Fibroblast of lung (primary cell): Measurements from ENCODE around the gene MYH15. TPM values are rescaled to one million over a fixed set of nuclear protein-coding genes. Genes with fewer than 3 reads are reported as not detected.

Experiments used
- DNase-seq, 2 donors: peaks; one replicate each; pipeline versions ENCODE4 v3.0.0 to v3.0.0-alpha.2; 2010; ENCODE audit warnings: low read depth in 2 of 2
- H2AFZ ChIP-seq: 2 replicates; pipeline ENCODE4 v1.5.1; 2012; ENCODE audit warnings: low read length, control low read depth, inconsistent platforms
- H3K27ac ChIP-seq: 2 replicates; pipeline ENCODE4 v1.5.1; 2011; ENCODE audit warnings: low read length, control low read depth; ENCODE audit not compliant: insufficient read depth
- H3K27me3 ChIP-seq: 2 replicates; pipeline ENCODE4 v1.5.1; 2011; ENCODE audit warnings: mild to moderate bottlenecking, low read length; ENCODE audit not compliant: control insufficient read depth, insufficient read depth
- H3K36me3 ChIP-seq: 2 replicates; pipeline ENCODE4 v1.5.1; 2011; ENCODE audit warnings: low read length; ENCODE audit not compliant: control insufficient read depth, insufficient read depth
- H3K4me1 ChIP-seq: 2 replicates; pipeline ENCODE4 v1.5.1; 2011; ENCODE audit warnings: low read length; ENCODE audit not compliant: control insufficient read depth, insufficient read depth; ENCODE audit errors: extremely low read depth
- H3K4me2 ChIP-seq: 2 replicates; pipeline ENCODE4 v1.5.1; 2011; ENCODE audit warnings: low read length, control low read depth; ENCODE audit not compliant: insufficient read depth; ENCODE audit errors: extremely low read depth
- H3K4me3 ChIP-seq, 4 experiments: fragments of 200-600 bp in 1 of 4; sonication (generic) in 1 of 4; replicated peaks in 1 of 4; 2 replicates each; pipeline ENCODE4 v1.5.1; 2011 to 2016; ENCODE audit warnings: low read length in 4 of 4, low read depth in 3 of 4, mild to moderate bottlenecking in 3 of 4, control low read depth in 2 of 4, inconsistent platforms in 1 of 4, mixed read lengths in 1 of 4; ENCODE audit not compliant: insufficient read depth in 1 of 4; ENCODE audit errors: control extremely low read depth in 1 of 4
- H3K79me2 ChIP-seq: 2 replicates; pipeline ENCODE4 v1.5.1; 2012; ENCODE audit warnings: mild to moderate bottlenecking, low read length, inconsistent platforms; ENCODE audit not compliant: control insufficient read depth, insufficient read depth
- H3K9ac ChIP-seq: 2 replicates; pipeline ENCODE4 v1.5.1; 2011; ENCODE audit warnings: mild to moderate bottlenecking, low read length, control low read depth; ENCODE audit not compliant: insufficient read depth
- H3K9me3 ChIP-seq: 2 replicates; pipeline ENCODE4 v1.5.1; 2012; ENCODE audit warnings: low read depth, low read length; ENCODE audit not compliant: control insufficient read depth, insufficient read depth
- H4K20me1 ChIP-seq: 2 replicates; pipeline ENCODE4 v1.5.1; 2011; ENCODE audit warnings: low read length; ENCODE audit not compliant: control insufficient read depth, insufficient read depth; ENCODE audit errors: extremely low read depth
- EZH2 ChIP-seq: IDR thresholded peaks from 2 replicates; pipeline ENCODE4 v1.5.1; 2012; ENCODE audit warnings: low read length, control low read depth, mild to moderate bottlenecking; ENCODE audit errors: missing control alignments
- polyA plus RNA-seq, 2 donors: library from polyadenylated mRNA; depleted of rRNA in 1 of 2; stranded (reverse) in 1 of 2; unstranded in 1 of 2; fragments of >200 nt; gene quantifications; 2 replicates each; pipeline ENCODE4 v1.2.1, GENCODE V29; 2011 to 2012; ENCODE audit warnings: missing spikeins in 1 of 2
- total RNA-seq: library from RNA; depleted of rRNA; stranded (reverse); fragments of >200 nt; gene quantifications from 2 replicates; pipeline ENCODE4 v1.2.1, GENCODE V29; 2014
- TF ChIP-seq, protein P1 (sequence below), 2 donors: IDR thresholded peaks in 1 of 2; conservative IDR thresholded peaks in 1 of 2; 1 replicate in 1 of 2; 2 replicates in 1 of 2; pipeline ENCODE4 v1.5.1; 2011 to 2012; ENCODE audit warnings: low read length in 2 of 2, control low read depth in 1 of 2, inconsistent platforms in 1 of 2, low read depth in 1 of 2, mild to moderate bottlenecking in 1 of 2

The MYH15 gene
- total and polyA plus RNA-seq, 2 donors (not counting 1 experiment from before 2014, with no cell fraction given), result 0.05 to 0.17 TPM

DNA sequence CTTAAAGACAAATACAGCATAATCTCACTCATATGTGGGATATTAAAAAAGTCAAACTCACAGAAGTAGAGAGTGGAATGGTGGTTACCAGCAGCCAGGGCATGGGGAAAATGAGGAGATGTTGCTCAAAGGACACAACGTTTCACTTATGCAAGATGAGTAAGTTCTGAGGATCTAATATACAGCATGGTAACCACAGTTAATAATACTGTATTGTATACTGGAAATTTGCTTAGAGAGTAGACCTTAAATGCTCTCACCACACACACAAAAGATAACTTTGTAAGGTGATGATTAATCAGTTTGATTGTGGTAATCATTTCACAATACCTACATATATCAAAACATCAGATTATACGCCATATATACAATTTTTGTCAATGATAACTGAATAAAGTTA is 60.0 kb downstream of the MYH15 start:
- Histone ChIP-seq H3K4me2 (no peak overlapping the region), H3K27me3 (no peaks in the 10 kb centered on the region), H3K79me2 (no peaks in the 10 kb centered on the region), H3K4me3 (no peak overlapping the region), H3K9ac (no peak overlapping the region), H3K9me3 (no peaks in the 10 kb centered on the region), H4K20me1 (no peaks in the 10 kb centered on the region), H3K27ac (no peak overlapping the region), H3K4me1 (no peaks in the 10 kb centered on the region), H2AFZ (no peak overlapping the region), H3K36me3 (no peaks in the 10 kb centered on the region)
- DNase-seq, result no peak
- TF ChIP-seq, protein P1, sequence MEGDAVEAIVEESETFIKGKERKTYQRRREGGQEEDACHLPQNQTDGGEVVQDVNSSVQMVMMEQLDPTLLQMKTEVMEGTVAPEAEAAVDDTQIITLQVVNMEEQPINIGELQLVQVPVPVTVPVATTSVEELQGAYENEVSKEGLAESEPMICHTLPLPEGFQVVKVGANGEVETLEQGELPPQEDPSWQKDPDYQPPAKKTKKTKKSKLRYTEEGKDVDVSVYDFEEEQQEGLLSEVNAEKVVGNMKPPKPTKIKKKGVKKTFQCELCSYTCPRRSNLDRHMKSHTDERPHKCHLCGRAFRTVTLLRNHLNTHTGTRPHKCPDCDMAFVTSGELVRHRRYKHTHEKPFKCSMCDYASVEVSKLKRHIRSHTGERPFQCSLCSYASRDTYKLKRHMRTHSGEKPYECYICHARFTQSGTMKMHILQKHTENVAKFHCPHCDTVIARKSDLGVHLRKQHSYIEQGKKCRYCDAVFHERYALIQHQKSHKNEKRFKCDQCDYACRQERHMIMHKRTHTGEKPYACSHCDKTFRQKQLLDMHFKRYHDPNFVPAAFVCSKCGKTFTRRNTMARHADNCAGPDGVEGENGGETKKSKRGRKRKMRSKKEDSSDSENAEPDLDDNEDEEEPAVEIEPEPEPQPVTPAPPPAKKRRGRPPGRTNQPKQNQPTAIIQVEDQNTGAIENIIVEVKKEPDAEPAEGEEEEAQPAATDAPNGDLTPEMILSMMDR (conservative IDR thresholded peaks at IDR 0.05 in 1 of 2, IDR thresholded peaks at IDR 0.05 in 1 of 2; ENCODE audit: low read depth in 1 of 2, low read length in 2 of 2), result no peak
- TF ChIP-seq EZH2, result no peak

DNA sequence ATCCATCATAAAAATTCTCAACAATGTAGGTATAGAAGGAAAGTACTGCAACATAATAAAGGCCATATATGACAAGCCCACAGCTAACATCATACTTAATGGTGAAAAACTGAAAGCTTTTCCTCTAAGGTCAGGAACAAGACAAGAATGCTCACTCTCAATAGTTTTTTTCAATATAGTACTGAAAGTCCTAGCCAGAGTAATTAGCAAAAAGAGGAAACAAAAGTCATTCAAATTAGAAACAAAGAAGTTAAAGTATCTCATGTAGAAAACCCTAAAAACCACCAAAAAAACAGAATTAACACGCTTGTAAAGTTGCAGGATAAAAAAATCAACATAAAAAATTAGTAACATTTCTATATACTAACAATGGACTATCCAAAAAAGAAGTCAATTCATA is 61.8 kb downstream of the MYH15 start:
- Histone ChIP-seq H3K4me2 (no peak overlapping the region), H3K9ac (no peak overlapping the region), H3K27me3 (no peaks in the 10 kb centered on the region), H3K27ac (no peak overlapping the region), H3K9me3 (no peaks in the 10 kb centered on the region), H3K36me3 (no peaks in the 10 kb centered on the region), H4K20me1 (no peaks in the 10 kb centered on the region), H3K4me1 (no peaks in the 10 kb centered on the region), H3K79me2 (no peaks in the 10 kb centered on the region), H3K4me3 (no peak overlapping the region), H2AFZ (no peak overlapping the region)
- no peak for TF ChIP-seq EZH2
- TF ChIP-seq, protein P1 (conservative IDR thresholded peaks at IDR 0.05 in 1 of 2, IDR thresholded peaks at IDR 0.05 in 1 of 2; ENCODE audit: low read depth in 1 of 2, low read length in 2 of 2), result no peak
- no peak for DNase-seq

DNA sequence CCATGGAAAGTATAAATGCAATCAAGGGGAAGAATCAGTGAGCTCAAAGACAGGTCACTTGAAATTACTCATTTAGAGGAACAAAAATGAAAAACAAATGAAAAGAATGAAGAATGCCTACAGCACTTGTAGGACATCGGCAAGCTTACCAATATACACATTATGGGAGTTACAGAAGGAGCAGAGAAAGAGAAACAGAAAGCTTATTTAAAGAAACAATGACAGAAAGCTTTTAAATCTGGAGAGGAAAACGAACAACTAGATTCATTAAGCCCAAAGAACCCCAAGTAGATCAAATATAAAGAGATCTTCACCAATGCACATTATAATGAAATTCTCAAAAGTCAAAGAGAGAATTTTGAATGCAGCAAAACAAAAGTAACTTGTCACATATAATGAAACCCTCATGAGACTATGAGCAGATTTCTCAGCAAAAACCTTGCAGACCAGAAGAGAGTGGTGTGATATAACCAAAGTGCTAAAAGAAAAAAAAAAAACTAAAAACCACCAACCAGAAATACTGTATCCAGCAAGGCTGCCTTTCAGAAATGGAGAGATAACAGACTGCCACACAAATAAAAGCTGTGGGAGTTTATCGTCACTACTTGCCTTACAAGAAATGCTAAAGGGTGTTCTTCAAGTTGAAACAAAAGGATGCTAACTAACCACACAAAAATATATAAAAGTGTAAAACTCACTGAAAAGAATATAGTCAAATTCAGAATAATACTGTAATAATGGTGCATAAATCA is 63.1 kb downstream of the MYH15 start:
- H3K79me2 ChIP-seq, result no peaks in the 10 kb centered on the region
- no peaks in the 10 kb centered on the region for H3K9me3 ChIP-seq
- no peak overlapping the region for H2AFZ ChIP-seq
- no peak overlapping the region for H3K27ac ChIP-seq
- no peaks in the 10 kb centered on the region for H3K4me1 ChIP-seq
- no peaks in the 10 kb centered on the region for H3K27me3 ChIP-seq
- no peak overlapping the region for H3K4me3 ChIP-seq
- TF ChIP-seq, protein P1 (conservative IDR thresholded peaks at IDR 0.05 in 1 of 2, IDR thresholded peaks at IDR 0.05 in 1 of 2; ENCODE audit: low read depth in 1 of 2, low read length in 2 of 2), result no peak
- no peak for TF ChIP-seq EZH2
- no peaks in the 10 kb centered on the region for H3K36me3 ChIP-seq
- no peak overlapping the region for H3K4me2 ChIP-seq
- no peak for DNase-seq
- H3K9ac ChIP-seq, result no peak overlapping the region
- H4K20me1 ChIP-seq, result no peaks in the 10 kb centered on the region
